HG03196 (cell line): ENCODE data around the gene ZNF207.
"Not testable (repeated sequence)": the region's sequence is repeated elsewhere in the genome, so short reads cannot be mapped to it uniquely, and the experiment has no call there.

Experiments
- ATAC-seq: cut with Tn5 transposase; IDR thresholded peaks from one replicate; pipeline ENCODE4 v1.9.1; 2021; ENCODE audit not compliant: unreplicated experiment

Gene ZNF207

GRCh38 chr17:32385971-32386370 lies 36.0 kb downstream of the ZNF207 start:
- no peak for ATAC-seq

- no peak for ATAC-seq
Measured at GRCh38 chr17:32386844-32387243, 36.9 kb downstream of the ZNF207 start.

- not testable (repeated sequence) for ATAC-seq
Measured at GRCh38 chr17:32388128-32388527, 38.2 kb downstream of the ZNF207 start.

GRCh38 chr17:32388613-32389459 lies 38.9 kb downstream of the ZNF207 start:
- ATAC-seq, result no peak

GRCh38 chr17:32393904-32394303 lies 43.9 kb downstream of the ZNF207 start:
- no peak for ATAC-seq

- no peak for ATAC-seq
Measured at GRCh38 chr17:32396343-32396742, 46.4 kb downstream of the ZNF207 start.

- ATAC-seq, result no peak
Measured at GRCh38 chr17:32398946-32399345, 49.0 kb downstream of the ZNF207 start.

- ATAC-seq, result not testable (repeated sequence)
Measured at GRCh38 chr17:32410085-32410484, 60.1 kb downstream of the ZNF207 start.

GRCh38 chr17:32426894-32427293 lies 76.9 kb downstream of the ZNF207 start:
- no peak for ATAC-seq

GRCh38 chr17:32429598-32429997 lies 79.6 kb downstream of the ZNF207 start:
- no peak for ATAC-seq
